C4-2B (cell line): ENCODE data around the gene LRBA.

Source experiments
- ZFX ChIP-seq: fragments of 450-650 bp; IDR thresholded peaks from 2 replicates; pipeline ENCODE4 v1.6.1; 2017
- TF ChIP-seq, protein P1 (sequence below): fragments of 450-650 bp; conservative IDR thresholded peaks from 2 replicates; pipeline ENCODE4 v1.5.1; 2017; ENCODE audit warnings: mild to moderate bottlenecking

DNA sequence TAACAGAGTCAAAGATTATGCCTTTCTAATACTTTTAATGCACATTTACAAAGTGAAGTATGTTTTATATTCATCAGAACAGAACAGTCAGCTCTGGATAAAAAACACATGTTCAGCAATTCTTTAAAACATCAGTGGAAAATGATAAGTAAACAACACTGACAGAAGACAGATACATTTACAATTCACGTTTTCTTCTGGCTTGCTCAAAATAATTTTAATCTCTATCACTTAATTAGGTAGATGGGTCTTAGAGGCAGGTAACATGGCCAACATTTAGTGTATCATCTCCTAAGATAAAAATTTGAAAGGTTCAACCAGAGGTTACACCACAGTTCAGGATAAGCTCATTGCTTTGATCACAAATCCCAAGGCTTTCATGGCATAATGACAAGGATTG lies 589.9 kb downstream of the LRBA start:
- TF ChIP-seq, protein P1, sequence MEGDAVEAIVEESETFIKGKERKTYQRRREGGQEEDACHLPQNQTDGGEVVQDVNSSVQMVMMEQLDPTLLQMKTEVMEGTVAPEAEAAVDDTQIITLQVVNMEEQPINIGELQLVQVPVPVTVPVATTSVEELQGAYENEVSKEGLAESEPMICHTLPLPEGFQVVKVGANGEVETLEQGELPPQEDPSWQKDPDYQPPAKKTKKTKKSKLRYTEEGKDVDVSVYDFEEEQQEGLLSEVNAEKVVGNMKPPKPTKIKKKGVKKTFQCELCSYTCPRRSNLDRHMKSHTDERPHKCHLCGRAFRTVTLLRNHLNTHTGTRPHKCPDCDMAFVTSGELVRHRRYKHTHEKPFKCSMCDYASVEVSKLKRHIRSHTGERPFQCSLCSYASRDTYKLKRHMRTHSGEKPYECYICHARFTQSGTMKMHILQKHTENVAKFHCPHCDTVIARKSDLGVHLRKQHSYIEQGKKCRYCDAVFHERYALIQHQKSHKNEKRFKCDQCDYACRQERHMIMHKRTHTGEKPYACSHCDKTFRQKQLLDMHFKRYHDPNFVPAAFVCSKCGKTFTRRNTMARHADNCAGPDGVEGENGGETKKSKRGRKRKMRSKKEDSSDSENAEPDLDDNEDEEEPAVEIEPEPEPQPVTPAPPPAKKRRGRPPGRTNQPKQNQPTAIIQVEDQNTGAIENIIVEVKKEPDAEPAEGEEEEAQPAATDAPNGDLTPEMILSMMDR = no peak
- TF ChIP-seq ZFX = no peak
